HEK293T (cell line): ENCODE measurements around the gene DDN.

Experiments
- ELF4 ChIP-seq: fragments of 450-650 bp; IDR thresholded peaks from 2 replicates; pipeline ENCODE4 v1.6.1; 2017; ENCODE audit warnings: antibody characterized with exemption
- FOXK2 ChIP-seq: fragments of 450-650 bp; IDR thresholded peaks from 2 replicates; pipeline ENCODE4 v1.6.1; 2016; ENCODE audit warnings: mild to moderate bottlenecking
- FOXM1 ChIP-seq: fragments of 450-650 bp; IDR thresholded peaks from 2 replicates; pipeline ENCODE4 v1.6.1; 2017; ENCODE audit warnings: mild to moderate bottlenecking, borderline replicate concordance
- NFRKB ChIP-seq: fragments of 450-650 bp; IDR thresholded peaks from 2 replicates; pipeline ENCODE4 v1.6.1; 2016; ENCODE audit warnings: mild to moderate bottlenecking, moderate library complexity
- SP1 ChIP-seq: fragments of 450-650 bp; IDR thresholded peaks from 2 replicates; pipeline ENCODE4 v1.6.1; 2017
- TARDBP ChIP-seq: fragments of 450-650 bp; IDR thresholded peaks from 2 replicates; pipeline ENCODE4 v1.6.1; 2016

DNA sequence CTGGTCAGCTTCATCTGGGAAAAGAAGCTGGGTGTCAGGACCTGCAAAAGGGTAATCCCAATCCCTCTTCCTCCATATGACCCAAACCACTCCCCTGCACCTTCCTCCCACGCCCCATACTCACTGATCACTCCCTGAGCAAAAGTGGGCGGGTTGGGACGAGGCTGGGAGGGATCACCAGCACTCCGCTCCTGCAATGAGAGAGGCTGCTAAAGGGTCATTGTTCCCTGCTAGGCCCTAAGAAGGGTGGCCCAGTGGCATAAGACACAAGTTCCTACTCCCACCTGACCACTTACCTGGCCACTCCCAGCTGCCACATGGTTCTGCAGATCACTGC, 35.1 kb upstream of the DDN start:
- TF ChIP-seq SP1 (no peak), ELF4 (no peak), NFRKB (no peak), TARDBP (no peak), FOXM1 (no peak), FOXK2 (no peak)
